Uterus (tissue), 4 donors: ENCODE measurements around the gene RSL1D1. TPM values are rescaled to one million over a fixed set of nuclear protein-coding genes. Genes with fewer than 3 reads are reported as not detected.
A peak's percentile ranks its signal among the peaks of the same experiment; 100 is the strongest.
"Not testable (repeated sequence)": the region's sequence is repeated elsewhere in the genome, so short reads cannot be mapped to it uniquely, and the experiment has no call there.

Source experiments
- DNase-seq, 2 donors: peaks; one replicate each; pipeline ENCODE4 v3.0.0-alpha.2; 2019 to 2020
- H3K27ac ChIP-seq, 2 donors: fragments of 200-600 bp; sonication (generic); 1 replicate in 1 of 2; 2 replicates in 1 of 2; pipeline ENCODE4 v1.5.1; 2016 to 2018
- H3K27me3 ChIP-seq, 2 donors: fragments of 200-600 bp; sonication (generic); one replicate each; pipeline ENCODE4 v1.5.1; 2018 to 2019; ENCODE audit warnings: control low read depth in 1 of 2
- H3K36me3 ChIP-seq, 2 donors: fragments of 200-600 bp; sonication (generic); one replicate each; pipeline ENCODE4 v1.5.1; 2019; ENCODE audit warnings: control low read depth in 1 of 2
- H3K4me1 ChIP-seq, 2 donors: fragments of 200-600 bp; sonication (generic); one replicate each; pipeline ENCODE4 v1.5.1; 2018 to 2019; ENCODE audit warnings: control low read depth in 1 of 2
- H3K4me3 ChIP-seq, 2 donors: fragments of 200-600 bp; sonication (generic); 1 replicate in 1 of 2; 2 replicates in 1 of 2; pipeline ENCODE4 v1.5.1; 2018 to 2019; ENCODE audit warnings: mild to moderate bottlenecking in 1 of 2
- H3K9me3 ChIP-seq, 2 donors: fragments of 200-600 bp; sonication (generic); one replicate each; pipeline ENCODE4 v1.5.1; 2019; ENCODE audit warnings: control low read depth in 1 of 2
- CTCF ChIP-seq, 4 experiments: fragments of 200-600 bp in 2 of 4; fragments of 450-650 bp in 2 of 4; sonication (generic) in 2 of 4; IDR thresholded peaks; one replicate each; pipeline ENCODE4 v1.5.1; 2016 to 2019; ENCODE audit warnings: antibody characterized with exemption in 4 of 4, mild to moderate bottlenecking in 2 of 4, moderate library complexity in 1 of 4
- POLR2A ChIP-seq, 2 donors: fragments of 450-650 bp; IDR thresholded peaks; one replicate each; pipeline ENCODE4 v1.6.1; 2016; ENCODE audit warnings: antibody characterized with exemption in 2 of 2, mild to moderate bottlenecking in 1 of 2, moderate library complexity in 1 of 2
- intact Hi-C: fragments of 100-400 bp; cut with DNase I; formaldehyde crosslinking; loops from one replicate; pipeline ENCODE4 v1.15.1; 2023; ENCODE audit warnings: low total_unique reads
- total RNA-seq, 4 donors: library from RNA; depleted of rRNA in 3 of 4; stranded (reverse); fragments of >200 nt in 3 of 4; gene quantifications; one replicate each; pipeline versions ENCODE4 v1.1.0 to v1.2.4, GENCODE V29; 2014 to 2023
- donor health status: DM: yes; HTN: yes; CAD: no.

The RSL1D1 gene
- total RNA-seq, 4 donors from 2014 or later: 97.9 to 484 (median 164) TPM

GRCh38 chr16:11794447-11794846, 56.9 kb downstream of the RSL1D1 start:
- no peak for TF ChIP-seq POLR2A (IDR thresholded peaks at IDR 0.05)
- no peak for TF ChIP-seq CTCF (IDR thresholded peaks at IDR 0.05)
- intact Hi-C loops: no loop called here
- H3K27ac ChIP-seq: no peak overlapping the region
- H3K4me3 ChIP-seq: no peak overlapping the region
- H3K9me3 ChIP-seq: no peaks in the 10 kb centered on the region
- no peak for DNase-seq
- H3K27me3 ChIP-seq: no peaks in the 10 kb centered on the region
- H3K36me3 ChIP-seq: no peaks in the 10 kb centered on the region
- peaks cover 0 to 12% of the 10 kb centered on the region in 2 donors for H3K4me1 ChIP-seq

GRCh38 chr16:11793840-11794239, 57.5 kb downstream of the RSL1D1 start:
- H3K4me1 ChIP-seq: peaks cover 0 to 9% of the 10 kb centered on the region in 2 donors

GRCh38 chr16:11792410-11793241, 58.7 kb downstream of the RSL1D1 start:
- intact Hi-C loops: no loop called here
- DNase-seq: no peak
- H3K36me3 ChIP-seq: no peaks in the 10 kb centered on the region

More at GRCh38 chr16:11793840-11794239, 57.5 kb downstream of the RSL1D1 start:
- no peak for DNase-seq
- no peaks in the 10 kb centered on the region for H3K9me3 ChIP-seq
- no peak for TF ChIP-seq CTCF (IDR thresholded peaks at IDR 0.05)
- no peak for TF ChIP-seq POLR2A (IDR thresholded peaks at IDR 0.05)
- H3K36me3 ChIP-seq: no peaks in the 10 kb centered on the region
- no peak overlapping the region for H3K4me3 ChIP-seq
- H3K27ac ChIP-seq: no peak overlapping the region
- no peaks in the 10 kb centered on the region for H3K27me3 ChIP-seq
- intact Hi-C loops: no loop called here

GRCh38 chr16:11791144-11791828, 60.1 kb downstream of the RSL1D1 start:
- H3K27ac ChIP-seq: no peak overlapping the region
- no peaks in the 10 kb centered on the region for H3K27me3 ChIP-seq
- H3K9me3 ChIP-seq: no peaks in the 10 kb centered on the region
- intact Hi-C loops: no loop called here
- no peaks in the 10 kb centered on the region for H3K36me3 ChIP-seq
- no peak overlapping the region for H3K4me3 ChIP-seq
- no peaks in the 10 kb centered on the region for H3K4me1 ChIP-seq
- no peak for DNase-seq
- TF ChIP-seq CTCF (IDR thresholded peaks at IDR 0.05) (no peak), POLR2A (IDR thresholded peaks at IDR 0.05) (no peak)

More at GRCh38 chr16:11792410-11793241, 58.7 kb downstream of the RSL1D1 start:
- Histone ChIP-seq H3K4me1 (no peaks in the 10 kb centered on the region), H3K9me3 (no peaks in the 10 kb centered on the region), H3K27me3 (no peaks in the 10 kb centered on the region), H3K27ac (no peak overlapping the region), H3K4me3 (no peak overlapping the region)
- TF ChIP-seq POLR2A (IDR thresholded peaks at IDR 0.05) (no peak), CTCF (IDR thresholded peaks at IDR 0.05) (no peak)

- no peak for TF ChIP-seq POLR2A (IDR thresholded peaks at IDR 0.05)
- TF ChIP-seq CTCF (IDR thresholded peaks at IDR 0.05): no peak
- DNase-seq: no peak
- H3K27me3 ChIP-seq: no peaks in the 10 kb centered on the region
- H3K9me3 ChIP-seq: no peaks in the 10 kb centered on the region
- H3K36me3 ChIP-seq: no peaks in the 10 kb centered on the region
- no peak overlapping the region for H3K27ac ChIP-seq
- no peak overlapping the region for H3K4me3 ChIP-seq
- intact Hi-C loops: no loop called here
- no peaks in the 10 kb centered on the region for H3K4me1 ChIP-seq
Observed at GRCh38 chr16:11788914-11789313, 62.4 kb downstream of the RSL1D1 start.

- H3K27me3 ChIP-seq, H3K4me1 ChIP-seq, DNase-seq, H3K27ac ChIP-seq, intact Hi-C loops, H3K36me3 ChIP-seq, H3K4me3 ChIP-seq, H3K9me3 ChIP-seq: not testable (repeated sequence)
Observed at GRCh38 chr16:11784980-11785599, 66.3 kb downstream of the RSL1D1 start.

GRCh38 chr16:11784381-11784780, 67.0 kb downstream of the RSL1D1 start:
- DNase-seq, H3K4me1 ChIP-seq, H3K27me3 ChIP-seq, H3K36me3 ChIP-seq, H3K4me3 ChIP-seq, H3K9me3 ChIP-seq, intact Hi-C loops: not testable (repeated sequence)
- H3K27ac ChIP-seq: peak overlapping the region; percentile 66 to 86
